Left cardiac atrium (tissue), 4 donors: ENCODE data around the gene GABARAPL2. TPM values are rescaled to one million over a fixed set of nuclear protein-coding genes. Genes with fewer than 3 reads are reported as not detected.
"Not testable (repeated sequence)": the region's sequence is repeated elsewhere in the genome, so short reads cannot be mapped to it uniquely, and the experiment has no call there.

ENCODE experiments used
- ATAC-seq, 2 donors: fragments of 200-7000 bp; cut with Tn5 transposase; one replicate each; pipeline ENCODE4 v1.9.1; 2020; ENCODE audit warnings: mild to moderate bottlenecking in 2 of 2, moderate library complexity in 2 of 2
- DNase-seq: peaks from one replicate; pipeline ENCODE4 v3.0.0-alpha.2; 2020
- intact Hi-C, 2 donors: fragments of 100-400 bp; cut with DNase I; formaldehyde crosslinking; loops; one replicate each; pipeline versions ENCODE4 v1.14.1 to v1.15.1; 2022 to 2023
- long read RNA-seq: library from polyadenylated mRNA; unstranded; transcript quantifications from one replicate; pipeline ENCODE4 v2.0.0, GENCODE V29; 2021
- total RNA-seq, 2 donors: library from RNA; stranded (reverse); fragmentation: NEBNext Ultra II Directional; extraction: Animal tissue kit (Norgen Biotek cat#: 25700); gene quantifications; one replicate each; pipeline ENCODE4 v1.2.1, GENCODE V29; 2021
- donor health status: DM: no; HTN: yes; CAD: no.
- donor health status: DM: no; HTN: yes; CAD: no; lungs with severe emphysema.
- donor health status: DM: yes; HTN: yes; CAD: no.
- donor health status: Dilated cardiomyopathy.

The GABARAPL2 gene
- total RNA-seq = 100 to 1,000 TPM; 172 to 180 TPM
- long read RNA-seq, transcript GABARAPL2-201 (4 exons, 1,002 nt) = major isoform, 54 of 55 reads
- long read RNA-seq, partial matches to known transcripts = 0 of 55 reads
- long read RNA-seq, other reads (novel, unspliced or antisense) = 0 of 55 reads

- ATAC-seq (peak; percentile 94 to 95), DNase-seq (peak; percentile 89)
- intact Hi-C loops = no loop called here
These were observed at the start of gene GABARAPL2 for GRCh38 chr16:75566040-75566757. Gene GABARAPL2, plus strand, starts transcription at chr16:75566379. Its CDS starts 108 bp downstream, at chr16:75566487.

- DNase-seq (no peak), ATAC-seq (no peak)
- intact Hi-C loops = no loop called here
These were observed 47.0 kb upstream of the GABARAPL2 start for GRCh38 chr16:75519175-75519574.

DNA sequence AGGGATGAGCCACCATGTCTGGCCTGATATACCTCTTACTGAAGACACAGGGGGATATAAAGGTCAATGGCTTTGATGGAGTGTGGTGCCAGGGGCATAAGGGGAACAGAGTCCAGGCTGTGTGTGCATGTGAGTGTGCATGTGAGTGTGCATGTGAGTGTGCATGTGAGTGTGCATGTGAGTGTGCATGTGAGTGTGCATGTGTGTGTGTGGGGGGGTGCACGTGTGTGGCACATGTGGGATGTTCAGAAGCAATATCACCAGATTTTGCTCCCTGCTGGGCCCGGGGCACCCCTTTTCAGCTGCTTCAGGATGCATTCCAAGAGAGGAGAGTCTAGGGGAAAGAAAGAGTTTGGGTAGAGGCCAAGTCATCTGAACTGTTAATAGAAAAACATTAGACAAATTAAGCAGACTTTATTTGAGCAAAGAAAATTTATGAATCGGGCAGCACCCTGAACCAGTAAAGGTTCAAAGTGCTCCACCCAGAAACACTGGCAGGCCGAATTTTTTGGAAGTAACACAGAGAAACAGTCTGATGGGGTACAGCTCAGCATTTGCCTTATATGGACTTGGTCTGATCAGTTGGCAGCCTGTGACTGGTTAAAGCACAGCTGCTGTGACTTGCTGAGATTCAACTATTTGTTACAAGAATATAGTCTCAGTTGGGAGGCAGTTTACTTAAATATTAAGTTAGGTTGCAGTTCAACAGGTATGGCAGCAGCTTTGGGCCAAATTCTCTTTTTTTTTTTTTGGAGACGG lies 40.0 kb upstream of the GABARAPL2 start:
- ATAC-seq (no peak), DNase-seq (no peak)
- intact Hi-C loops = no loop called here

- intact Hi-C loops = no loop called here
- no peak for DNase-seq
- ATAC-seq = no peak
These were observed 38.3 kb upstream of the GABARAPL2 start for GRCh38 chr16:75527825-75528299.

- DNase-seq = no peak
- intact Hi-C loops = no loop called here
- ATAC-seq = no peak
These were observed 36.9 kb upstream of the GABARAPL2 start for GRCh38 chr16:75529056-75529905.

GRCh38 chr16:75529959-75530358 lies 36.2 kb upstream of the GABARAPL2 start:
- intact Hi-C loops = no loop called here
- DNase-seq (no peak), ATAC-seq (no peak)

- intact Hi-C loops = no loop called here
- DNase-seq (no peak), ATAC-seq (no peak)
These were observed 33.9 kb upstream of the GABARAPL2 start for GRCh38 chr16:75532142-75532765.

- ATAC-seq = no peak
- intact Hi-C loops = no loop called here
These were observed 33.4 kb upstream of the GABARAPL2 start for GRCh38 chr16:75532791-75533190.

DNA sequence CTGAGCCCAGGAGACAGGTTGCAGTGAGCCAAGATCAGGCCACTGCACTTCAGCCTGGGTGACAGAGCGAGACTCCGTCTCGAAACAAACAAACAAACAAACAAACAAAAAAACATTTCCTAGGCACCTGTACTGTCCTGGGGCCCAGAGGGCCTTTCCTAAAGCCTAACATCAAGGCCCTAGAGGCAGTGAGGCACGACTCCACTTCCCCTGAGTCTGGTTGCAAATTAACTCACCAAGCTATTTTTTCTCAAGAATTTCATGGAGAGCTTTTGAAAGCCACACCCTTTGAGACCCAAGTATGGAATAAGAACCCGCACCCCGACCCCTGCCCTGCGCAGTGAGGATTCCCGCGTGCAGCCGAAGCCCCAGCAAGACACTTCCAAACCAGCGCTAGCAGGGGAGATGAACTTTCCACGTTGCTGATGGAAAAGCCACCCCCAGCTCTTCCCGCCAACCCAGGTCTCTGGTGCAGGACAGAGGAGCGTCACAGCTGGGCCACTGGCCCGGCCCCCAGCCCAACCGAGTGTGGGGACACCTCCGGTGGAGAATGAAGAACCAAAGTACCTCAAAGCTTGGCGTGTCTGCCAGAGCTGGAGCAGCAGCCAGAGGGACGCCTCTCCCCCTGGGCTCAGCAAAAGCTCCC lies 31.5 kb upstream of the GABARAPL2 start:
- ATAC-seq (no peak), DNase-seq (no peak)
- intact Hi-C loops = no loop called here

More at GRCh38 chr16:75532791-75533190, 33.4 kb upstream of the GABARAPL2 start:
- DNase-seq = no peak

GRCh38 chr16:75535211-75535843 lies 30.9 kb upstream of the GABARAPL2 start:
- intact Hi-C loops = no loop called here
- ATAC-seq (no peak), DNase-seq (no peak)

DNA sequence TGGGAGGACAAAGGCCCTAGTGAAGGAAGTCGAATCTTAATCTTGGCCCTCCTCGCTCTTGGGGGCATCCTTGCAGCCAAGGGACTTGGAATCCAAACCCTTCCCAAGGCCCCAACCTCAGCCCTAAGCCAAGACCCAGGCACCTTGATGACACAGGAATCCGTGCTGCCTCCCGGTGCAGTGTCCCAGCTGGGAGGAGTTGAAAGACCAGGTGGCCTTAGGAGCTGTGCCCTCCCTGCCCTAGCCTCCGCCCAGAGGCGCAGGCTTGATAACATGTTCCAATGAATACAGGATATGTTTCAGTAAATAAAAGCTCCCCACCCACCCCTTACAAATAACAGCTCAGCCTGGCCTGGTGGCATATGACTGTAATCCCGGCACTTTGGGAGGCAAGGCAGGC lies 30.3 kb upstream of the GABARAPL2 start, which contains the start of gene CHST5:
TSS of gene CHST5 (minus strand) at position 208 of the 400 bp plus-strand sequence. CDS start 5,724 bp downstream, outside the sequence.
- intact Hi-C loops = no loop called here
- no peak for ATAC-seq
- no peak for DNase-seq

- intact Hi-C loops = no loop called here
- no peak for ATAC-seq
These were observed 28.4 kb upstream of the GABARAPL2 start for GRCh38 chr16:75537776-75538175.

DNA sequence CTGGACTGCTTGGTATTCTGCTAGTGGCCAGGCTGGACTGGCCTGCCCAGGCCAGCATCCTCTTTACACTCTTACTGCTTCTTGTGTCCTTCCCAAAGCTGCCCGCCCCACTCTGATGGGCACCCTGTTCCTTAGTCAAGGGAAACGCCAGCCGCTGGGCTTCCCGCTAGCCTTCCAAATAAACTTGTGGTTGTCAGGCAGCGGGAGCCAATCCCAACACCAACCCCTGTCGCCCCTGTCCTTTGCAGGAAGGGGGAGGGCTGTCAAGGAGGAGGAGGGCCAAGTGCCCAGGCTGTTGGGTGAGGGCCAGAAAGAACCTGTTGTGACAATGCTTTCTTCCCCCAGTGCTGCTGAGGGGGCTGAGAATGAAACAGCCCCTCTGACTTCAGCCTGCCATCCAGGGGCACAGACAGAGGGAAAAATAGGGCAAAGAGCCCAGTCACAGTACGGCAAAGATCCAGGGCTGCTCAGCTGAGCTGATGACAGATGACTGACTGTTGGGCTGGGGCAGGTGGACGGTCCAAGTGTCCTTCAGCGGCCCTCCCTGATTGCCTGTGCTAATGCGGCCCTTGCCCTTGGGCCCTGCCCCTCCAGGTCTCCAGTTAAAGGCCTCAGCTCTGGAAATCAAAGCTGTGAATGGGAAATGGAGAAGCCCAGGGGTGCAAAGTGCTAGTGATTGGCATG lies 27.2 kb upstream of the GABARAPL2 start:
- DNase-seq, intact Hi-C loops: not testable (repeated sequence)
- ATAC-seq = peak; percentile 92 to 95

More at GRCh38 chr16:75537776-75538175, 28.4 kb upstream of the GABARAPL2 start:
- DNase-seq = no peak

- DNase-seq (no peak), ATAC-seq (no peak)
- intact Hi-C loops = loop anchor here in 1 of 2 donors (10.0 kb wide), 1 partner anchor 66 kb away; no protein-coding TSS in a partner anchor
These were observed 24.9 kb upstream of the GABARAPL2 start for GRCh38 chr16:75541236-75541635.

GRCh38 chr16:75542462-75542861 lies 23.7 kb upstream of the GABARAPL2 start:
- not testable (repeated sequence) for ATAC-seq, DNase-seq
- intact Hi-C loops = loop anchor here in 1 of 2 donors (10.0 kb wide), 1 partner anchor 68 kb away; no protein-coding TSS in a partner anchor

- intact Hi-C loops = loop anchor here in 1 of 2 donors (10.0 kb wide), 1 partner anchor 71 kb away; no protein-coding TSS in a partner anchor
- DNase-seq, ATAC-seq: not testable (repeated sequence)
These were observed 20.3 kb upstream of the GABARAPL2 start for GRCh38 chr16:75545879-75546278.

GRCh38 chr16:75546293-75546692 lies 19.9 kb upstream of the GABARAPL2 start:
- ATAC-seq (no peak), DNase-seq (no peak)
- intact Hi-C loops = loop anchor here in 1 of 2 donors (10.0 kb wide), 1 partner anchor 71 kb away; no protein-coding TSS in a partner anchor
